Measurements from ENCODE around the gene LIX1.

LIX1 gene

DNA sequence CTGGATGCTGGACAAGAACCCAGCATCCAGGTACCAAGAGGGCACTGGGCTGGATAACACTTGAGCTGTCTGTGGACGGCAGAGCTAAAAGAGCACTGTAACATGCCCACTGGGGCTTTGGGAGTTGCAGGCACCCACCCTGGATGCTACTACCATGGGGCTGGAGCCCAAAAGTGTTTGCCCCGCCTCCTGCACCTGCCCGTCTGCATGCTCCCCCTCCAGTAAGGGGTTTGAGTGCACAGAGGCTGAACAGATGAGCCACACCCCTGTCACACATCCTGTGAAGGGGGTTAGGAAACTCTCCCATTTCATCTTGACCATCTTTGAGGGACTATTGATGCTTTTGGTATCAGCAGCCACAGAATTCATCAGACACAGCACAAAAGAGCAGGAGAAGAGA lies 69.0 kb downstream of the LIX1 start:
- no peak for DNase-seq

DNA sequence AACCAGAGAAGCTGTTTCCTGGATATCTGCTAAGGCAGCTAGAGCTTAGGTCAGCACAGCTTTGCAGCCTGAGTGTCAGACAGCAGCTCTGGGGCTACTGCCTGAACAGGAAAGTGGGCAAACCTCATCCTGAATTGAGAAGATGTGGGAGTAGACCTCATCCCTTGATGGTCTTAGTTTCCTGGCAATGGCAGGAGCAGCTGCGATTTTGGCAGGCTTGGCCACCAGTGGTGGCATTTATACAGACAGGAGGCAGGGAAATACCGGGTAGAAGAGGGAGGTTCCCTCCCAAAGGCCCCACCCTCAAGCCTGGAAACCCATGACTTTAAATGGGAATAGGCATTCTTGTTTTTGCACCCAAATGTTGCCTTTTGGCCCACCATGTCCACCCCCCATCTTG lies 69.7 kb downstream of the LIX1 start:
- no peak for DNase-seq

DNA sequence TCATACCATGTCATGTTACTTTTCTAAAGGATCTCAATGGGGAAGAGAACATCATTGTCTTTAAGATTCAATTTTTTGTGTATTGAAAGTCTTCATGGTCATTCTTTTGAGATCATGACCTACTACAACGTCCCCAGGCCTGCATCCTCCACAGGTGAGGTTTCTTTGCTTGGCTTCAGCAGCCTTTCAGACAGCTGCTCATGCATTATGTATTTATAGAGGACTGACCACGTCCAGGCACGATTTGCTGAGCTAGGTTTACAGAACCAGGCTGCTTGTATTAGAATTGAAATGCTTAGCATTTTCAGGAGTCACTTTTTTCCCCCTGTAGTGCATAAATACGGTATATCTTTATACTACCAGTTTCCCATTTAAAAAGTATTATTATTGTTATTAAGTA lies 70.4 kb downstream of the LIX1 start:
- no peak for DNase-seq

DNA sequence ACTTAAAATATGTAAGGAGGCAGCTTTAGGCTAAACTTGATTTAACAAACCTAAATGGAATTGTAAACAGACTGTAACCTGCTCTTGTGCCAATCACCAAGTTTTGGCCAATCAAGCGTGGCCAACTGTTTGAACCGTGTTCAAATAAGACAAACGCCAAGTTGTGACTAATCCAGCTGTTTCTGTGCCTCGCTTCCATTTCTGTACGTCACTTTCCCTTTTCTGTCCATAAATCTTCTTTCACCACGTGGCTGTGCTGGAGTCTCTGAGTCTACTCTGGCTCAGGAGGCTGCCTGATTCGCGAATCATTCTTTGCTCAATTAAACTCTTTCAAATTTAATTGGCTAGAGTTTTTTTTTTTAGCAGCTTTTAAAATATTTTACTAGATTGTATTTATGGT lies 71.3 kb downstream of the LIX1 start:
- DNase-seq = no peak

DNA sequence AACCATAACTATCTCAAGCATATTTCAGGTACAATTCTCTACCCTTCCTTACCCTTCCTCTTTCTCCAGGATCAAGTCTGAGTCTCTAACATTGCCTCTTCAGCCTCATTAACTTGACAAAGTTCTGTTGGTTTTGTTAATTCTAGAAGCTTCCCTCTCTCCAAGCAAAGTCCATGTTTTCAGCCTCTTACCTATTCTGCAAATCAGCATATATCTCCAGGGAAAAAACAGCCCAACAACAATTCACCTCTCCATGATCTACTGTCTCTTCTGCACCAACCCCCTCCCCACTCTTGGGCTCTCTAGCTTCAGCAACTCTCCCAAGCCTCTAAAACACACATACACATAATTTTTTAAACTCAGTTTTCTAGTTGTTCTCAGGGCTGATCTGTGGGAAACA lies 72.2 kb downstream of the LIX1 start:
- DNase-seq = no peak

DNA sequence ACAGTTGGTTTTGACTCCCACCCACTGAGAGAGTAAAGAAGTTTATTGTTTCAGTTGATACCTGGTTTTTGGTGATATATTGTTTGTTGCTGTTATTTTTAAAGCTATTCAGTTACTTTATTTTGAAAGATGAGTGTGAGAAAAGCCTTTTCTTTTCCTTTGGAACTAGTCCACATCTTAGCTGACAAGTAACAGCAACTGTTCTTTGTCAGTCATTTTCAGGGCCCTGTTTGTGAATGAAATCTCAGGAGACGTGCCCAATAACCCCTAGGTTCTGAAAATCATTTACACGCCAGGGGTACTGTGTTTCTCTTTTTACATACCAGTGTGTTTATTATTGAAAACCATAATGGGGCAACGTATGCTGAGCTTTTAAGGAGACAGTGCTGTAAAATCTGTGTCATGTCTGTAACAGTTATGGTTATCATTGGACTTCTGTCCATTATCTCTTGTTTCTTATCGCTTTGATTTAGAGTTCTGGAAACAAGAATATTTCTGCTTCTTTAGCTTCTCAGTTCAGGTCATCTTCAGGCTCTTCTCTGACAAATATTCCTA lies 75.0 kb downstream of the LIX1 start:
- DNase-seq = no peak

- DNase-seq = no peak
Observed at GRCh38 chr5:97065475-97065874, 76.9 kb downstream of the LIX1 start.

DNA sequence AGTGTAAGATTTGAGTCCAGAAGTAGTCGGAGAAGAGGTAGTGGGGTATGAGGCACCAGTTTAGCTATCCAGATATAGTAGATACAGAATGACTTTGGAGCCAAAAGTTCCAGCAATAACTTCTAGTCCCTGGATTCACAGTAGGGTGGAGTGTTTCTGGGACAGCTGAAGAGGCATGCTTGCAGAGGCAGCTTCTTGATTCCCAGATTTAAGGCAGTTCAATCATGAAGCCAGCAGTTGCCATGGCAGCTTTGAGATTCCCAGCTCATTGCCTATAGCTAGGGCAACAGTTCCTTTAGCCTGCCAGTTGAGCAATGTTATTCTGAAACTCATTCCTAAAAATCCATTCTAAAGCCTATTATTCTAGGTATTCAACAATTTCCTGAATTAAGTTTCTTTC lies 79.2 kb downstream of the LIX1 start:
- DNase-seq = no peak

- peak; percentile 44 to 54 for DNase-seq
Observed at GRCh38 chr5:97062046-97062445, 80.4 kb downstream of the LIX1 start.

GRCh38 chr5:97056263-97056662 lies 86.1 kb downstream of the LIX1 start:
- DNase-seq = no peak

GRCh38 chr5:97049175-97049574 lies 93.2 kb downstream of the LIX1 start:
- no peak for DNase-seq

GRCh38 chr5:97047076-97047475 lies 95.3 kb downstream of the LIX1 start:
- no peak for DNase-seq

- DNase-seq = no peak
Observed at GRCh38 chr5:97046270-97046982, 96.0 kb downstream of the LIX1 start.

GRCh38 chr5:97044052-97044451 lies 98.4 kb downstream of the LIX1 start:
- no peak for DNase-seq

GRCh38 chr5:97043511-97043910 lies 98.9 kb downstream of the LIX1 start:
- DNase-seq = no peak

DNA sequence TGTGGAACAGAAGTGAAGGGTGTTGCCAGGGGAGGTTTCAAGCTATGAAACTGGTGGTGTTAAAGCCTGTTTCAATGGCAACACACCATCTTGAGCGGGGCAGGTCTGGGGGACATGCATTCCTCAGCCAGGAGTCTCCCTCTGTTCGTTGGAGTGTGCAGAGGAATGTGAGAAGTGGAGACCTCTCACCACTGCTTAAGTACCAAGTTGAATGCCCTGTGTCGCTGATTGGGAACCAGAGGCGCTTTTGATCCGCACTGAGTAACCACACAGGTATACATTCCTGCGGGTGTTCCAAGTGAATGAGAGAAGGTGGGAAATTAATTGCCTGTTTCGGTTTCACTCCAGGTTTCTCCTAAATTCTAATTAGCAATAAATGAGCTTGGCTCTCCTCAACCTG lies 99.4 kb downstream of the LIX1 start:
- DNase-seq = no peak
